Muscle layer of duodenum (tissue), 2 donors: ENCODE measurements around the gene SHF.
A peak's percentile ranks its signal among the peaks of the same experiment; 100 is the strongest.

ENCODE experiments used
- H3K27ac ChIP-seq: one replicate; pipeline ENCODE4 v1.7.0; 2013; ENCODE audit warnings: mild to moderate bottlenecking, low read length
- H3K27me3 ChIP-seq: one replicate; pipeline ENCODE4 v1.7.0; 2013; ENCODE audit warnings: low read depth, mild to moderate bottlenecking, control low read depth, low read length
- H3K36me3 ChIP-seq, 2 donors: one replicate each; pipeline ENCODE4 v1.7.0; 2013; ENCODE audit warnings: low read length in 2 of 2, control low read depth in 1 of 2, mild to moderate bottlenecking in 1 of 2; ENCODE audit not compliant: insufficient read depth in 2 of 2, control insufficient read depth in 1 of 2
- H3K4me1 ChIP-seq, 2 donors: one replicate each; pipeline ENCODE4 v1.7.0; 2013; ENCODE audit warnings: low read length in 2 of 2, mild to moderate bottlenecking in 2 of 2, control low read depth in 1 of 2, moderate library complexity in 1 of 2; ENCODE audit not compliant: insufficient read depth in 2 of 2, control insufficient read depth in 1 of 2
- H3K4me3 ChIP-seq, 2 donors: one replicate each; pipeline ENCODE4 v1.7.0; 2013; ENCODE audit warnings: low read length in 2 of 2, low read depth in 1 of 2, mild to moderate bottlenecking in 1 of 2
- H3K9me3 ChIP-seq, 2 donors: one replicate each; pipeline ENCODE4 v1.7.0; 2013; ENCODE audit warnings: low read length in 2 of 2, control low read depth in 1 of 2, mild to moderate bottlenecking in 1 of 2; ENCODE audit not compliant: control insufficient read depth in 1 of 2
- donor health status: healthy.

Gene SHF

DNA sequence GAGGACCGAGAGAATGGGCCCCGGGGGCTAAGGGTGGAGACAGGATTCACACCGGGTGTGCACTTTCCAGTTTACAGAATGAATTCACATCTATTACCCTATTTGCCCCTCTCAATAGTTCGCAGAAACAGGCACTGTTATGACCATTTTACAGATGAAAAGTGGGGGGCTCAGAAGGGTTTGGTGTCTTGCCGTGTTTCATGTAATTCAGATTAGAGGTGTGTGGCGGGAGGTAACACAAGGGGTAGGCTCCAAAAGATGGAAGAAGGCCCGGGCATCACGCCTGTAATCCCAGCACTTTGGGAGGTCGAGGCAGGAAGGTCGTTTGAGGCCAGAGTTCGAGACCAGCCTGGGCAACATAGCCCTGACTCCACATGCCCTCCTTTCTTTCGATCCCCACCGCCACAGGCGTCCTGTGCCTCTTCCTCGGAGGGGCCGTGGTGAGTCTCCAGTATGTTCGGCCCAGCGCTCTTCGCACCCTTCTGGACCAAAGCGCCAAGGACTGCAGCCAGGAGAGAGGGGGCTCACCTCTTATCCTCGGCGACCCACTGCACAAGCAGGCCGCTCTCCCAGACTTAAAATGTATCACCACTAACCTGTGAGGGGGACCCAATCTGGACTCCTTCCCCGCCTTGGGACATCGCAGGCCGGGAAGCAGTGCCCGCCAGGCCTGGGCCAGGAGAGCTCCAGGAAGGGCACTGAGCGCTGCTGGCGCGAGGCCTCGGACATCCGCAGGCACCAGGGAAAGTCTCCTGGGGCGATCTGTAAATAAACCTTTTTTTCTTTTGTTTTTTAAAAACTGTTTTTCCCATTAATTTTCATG is 70.2 kb downstream of the SHF start:
- Histone ChIP-seq H3K9me3 (no peaks in the 10 kb centered on the region), H3K4me3 (peak overlapping the region; percentile 7 to 49), H3K27ac (no peak overlapping the region), H3K36me3 (no peaks in the 10 kb centered on the region), H3K27me3 (peaks cover 61% of the 10 kb centered on the region), H3K4me1 (peaks cover 3 to 39% of the 10 kb centered on the region in 2 donors)
